Cardiac muscle cell (in vitro differentiated cells and primary cell): ENCODE data around the gene TMUB1. TPM values are rescaled to one million over a fixed set of nuclear protein-coding genes. Genes with fewer than 3 reads are reported as not detected.

Source experiments
- DNase-seq, 2 donors: peaks; one replicate each; pipeline versions ENCODE4 v3.0.0 to v3.0.0-alpha.2; 2010 to 2017; ENCODE audit warnings: low read depth in 1 of 2, low spot score in 1 of 2
- H3K27ac ChIP-seq: fragments of 200-600 bp; sonication (generic); 2 replicates; pipeline ENCODE4 v1.5.1; 2016
- H3K27me3 ChIP-seq: fragments of 200-600 bp; sonication (generic); 2 replicates; pipeline ENCODE4 v1.6.0; 2016; ENCODE audit warnings: control low read depth
- H3K36me3 ChIP-seq: fragments of 200-600 bp; sonication (generic); 2 replicates; pipeline ENCODE4 v1.5.1; 2016; ENCODE audit warnings: control low read depth
- H3K4me1 ChIP-seq: fragments of 200-600 bp; sonication (generic); 2 replicates; pipeline ENCODE4 v1.8.1; 2017; ENCODE audit warnings: low read depth, mild to moderate bottlenecking, mixed run types
- H3K4me3 ChIP-seq: fragments of 200-600 bp; sonication (generic); 2 replicates; pipeline ENCODE4 v1.5.1; 2016; ENCODE audit warnings: mild to moderate bottlenecking
- H3K9me3 ChIP-seq: fragments of 200-600 bp; sonication (generic); 2 replicates; pipeline ENCODE4 v1.5.1; 2017; ENCODE audit warnings: low read depth, mild to moderate bottlenecking, control low read depth
- CTCF ChIP-seq: IDR thresholded peaks from 2 replicates; pipeline ENCODE4 v1.5.1; 2012; ENCODE audit warnings: low read depth, mild to moderate bottlenecking, low read length
- polyA plus RNA-seq: library from polyadenylated mRNA; unstranded; fragments of >200 nt; fragmentation: Nextera tagmentation; extraction: Ambion mirVana; gene quantifications from 2 replicates; pipeline ENCODE4 v1.2.1, GENCODE V29; 2016
- total RNA-seq: library from RNA; depleted of rRNA; stranded (reverse); fragments of >200 nt; gene quantifications from 2 replicates; pipeline ENCODE4 v1.2.3, GENCODE V29; 2016

TMUB1 gene
- total and polyA plus RNA-seq, 2 experiments from 2014 or later, result 74.9 to 83.4 TPM

GRCh38 chr7:151083824-151084160 lies 499 bp upstream of the TMUB1 start:
- Histone ChIP-seq H3K9me3 (no peaks in the 10 kb centered on the region), H3K27me3 (no peaks in the 10 kb centered on the region), H3K4me1 (peaks cover 36% of the 10 kb centered on the region), H3K36me3 (no peaks in the 10 kb centered on the region), H3K4me3 (peak overlapping the region; percentile 78), H3K27ac (no peak overlapping the region)
- TF ChIP-seq CTCF, result no peak
- DNase-seq, result no peak

GRCh38 chr7:151082141-151083070 lies 887 bp downstream of the TMUB1 start:
- Histone ChIP-seq H3K27ac (no peak overlapping the region), H3K4me3 (peak overlapping the region; percentile 78), H3K9me3 (no peaks in the 10 kb centered on the region), H3K4me1 (peaks cover 23% of the 10 kb centered on the region), H3K27me3 (no peaks in the 10 kb centered on the region), H3K36me3 (no peaks in the 10 kb centered on the region)
- TF ChIP-seq CTCF, result no peak
- DNase-seq, result no peak

- H3K9me3 ChIP-seq, result no peaks in the 10 kb centered on the region
- H3K4me3 ChIP-seq, result peak overlapping the region; percentile 7
- DNase-seq, result peak in 1 of 2 donors; percentile 43
- H3K27me3 ChIP-seq, result no peaks in the 10 kb centered on the region
- peaks cover 23% of the 10 kb centered on the region for H3K4me1 ChIP-seq
- H3K27ac ChIP-seq, result peak overlapping the region; percentile 93
- H3K36me3 ChIP-seq, result no peaks in the 10 kb centered on the region
- TF ChIP-seq CTCF, result no peak
Measured at GRCh38 chr7:151081170-151082101, 1.9 kb downstream of the TMUB1 start.

- H3K9me3 ChIP-seq, result no peaks in the 10 kb centered on the region
- H3K36me3 ChIP-seq, result no peaks in the 10 kb centered on the region
- DNase-seq, result peak; percentile 91 to 96
- TF ChIP-seq CTCF, result no peak
- H3K4me1 ChIP-seq, result peaks cover 23% of the 10 kb centered on the region
- peak within 1 kb of the TSS; percentile 93 for H3K4me3 ChIP-seq
- H3K27me3 ChIP-seq, result no peaks in the 10 kb centered on the region
- peak within 1 kb of the TSS; percentile 93 for H3K27ac ChIP-seq
Measured at GRCh38 chr7:151080522-151081169, 2.6 kb downstream of the TMUB1 start, which contains the start of gene FASTK. TSS of gene FASTK (minus strand) at chr7:151080809. CDS start at chr7:151080766, 43 bp downstream.

GRCh38 chr7:151080067-151080521 lies 3.2 kb downstream of the TMUB1 start:
- no peaks in the 10 kb centered on the region for H3K9me3 ChIP-seq
- DNase-seq, result peak; percentile 21 to 46
- no peak for TF ChIP-seq CTCF
- peak overlapping the region; percentile 93 for H3K4me3 ChIP-seq
- no peaks in the 10 kb centered on the region for H3K27me3 ChIP-seq
- peaks cover 4% of the 10 kb centered on the region for H3K36me3 ChIP-seq
- peak overlapping the region; percentile 93 for H3K27ac ChIP-seq
- H3K4me1 ChIP-seq, result peaks cover 19% of the 10 kb centered on the region
